ENCODE data around the gene TIGAR.

Gene TIGAR, protein sequence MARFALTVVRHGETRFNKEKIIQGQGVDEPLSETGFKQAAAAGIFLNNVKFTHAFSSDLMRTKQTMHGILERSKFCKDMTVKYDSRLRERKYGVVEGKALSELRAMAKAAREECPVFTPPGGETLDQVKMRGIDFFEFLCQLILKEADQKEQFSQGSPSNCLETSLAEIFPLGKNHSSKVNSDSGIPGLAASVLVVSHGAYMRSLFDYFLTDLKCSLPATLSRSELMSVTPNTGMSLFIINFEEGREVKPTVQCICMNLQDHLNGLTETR

GRCh38 chr12:4320853-4321701, at the start of gene TIGAR:
Gene TIGAR, plus strand, starts transcription at chr12:4321213. Its CDS starts 59 bp downstream, at chr12:4321272.
- DNase-seq = peak; percentile 72 to 86 (median 76)

- DNase-seq = peak; percentile 72 to 81 (median 74)
These were observed 49.1 kb upstream of the TIGAR start for GRCh38 chr12:4271717-4272423.

DNA sequence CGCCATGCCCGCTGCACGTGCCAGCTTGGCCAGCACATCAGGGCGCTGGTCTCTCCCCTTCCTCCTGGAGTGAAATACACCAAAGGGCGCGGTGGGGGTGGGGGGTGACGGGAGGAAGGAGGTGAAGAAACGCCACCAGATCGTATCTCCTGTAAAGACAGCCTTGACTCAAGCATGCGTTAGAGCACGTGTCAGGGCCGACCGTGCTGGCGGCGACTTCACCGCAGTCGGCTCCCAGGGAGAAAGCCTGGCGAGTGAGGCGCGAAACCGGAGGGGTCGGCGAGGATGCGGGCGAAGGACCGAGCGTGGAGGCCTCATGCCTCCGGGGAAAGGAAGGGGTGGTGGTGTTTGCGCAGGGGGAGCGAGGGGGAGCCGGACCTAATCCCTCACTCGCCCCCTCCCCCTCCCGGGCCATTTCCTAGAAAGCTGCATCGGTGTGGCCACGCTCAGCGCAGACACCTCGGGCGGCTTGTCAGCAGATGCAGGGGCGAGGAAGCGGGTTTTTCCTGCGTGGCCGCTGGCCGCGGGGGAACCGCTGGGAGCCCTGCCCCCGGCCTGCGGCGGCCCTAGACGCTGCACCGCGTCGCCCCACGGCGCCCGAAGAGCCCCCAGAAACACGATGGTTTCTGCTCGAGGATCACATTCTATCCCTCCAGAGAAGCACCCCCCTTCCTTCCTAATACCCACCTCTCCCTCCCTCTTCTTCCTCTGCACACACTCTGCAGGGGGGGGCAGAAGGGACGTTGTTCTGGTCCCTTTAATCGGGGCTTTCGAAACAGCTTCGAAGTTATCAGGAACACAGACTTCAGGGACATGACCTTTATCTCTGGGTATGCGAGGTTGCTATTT, 48.4 kb upstream of the TIGAR start:
- DNase-seq = peak in 3 of 4 experiments; percentile 49 to 57 (median 52)

DNA sequence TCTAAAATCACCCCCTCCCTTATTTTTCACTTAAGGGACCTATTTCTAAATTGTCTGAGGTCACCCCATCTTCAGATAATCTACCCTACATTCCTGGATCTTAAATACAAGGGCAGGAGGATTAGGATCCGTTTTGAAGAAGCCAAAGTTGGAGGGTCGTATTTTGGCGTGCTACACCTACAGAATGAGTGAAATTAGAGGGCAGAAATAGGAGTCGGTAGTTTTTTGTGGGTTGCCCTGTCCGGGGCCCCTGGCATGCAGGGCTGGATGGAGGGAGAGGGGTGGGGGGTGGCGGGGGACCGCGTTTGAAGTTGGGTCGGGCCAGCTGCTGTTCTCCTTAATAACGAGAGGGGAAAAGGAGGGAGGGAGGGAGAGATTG, 47.8 kb upstream of the TIGAR start:
- no peak for DNase-seq

DNA sequence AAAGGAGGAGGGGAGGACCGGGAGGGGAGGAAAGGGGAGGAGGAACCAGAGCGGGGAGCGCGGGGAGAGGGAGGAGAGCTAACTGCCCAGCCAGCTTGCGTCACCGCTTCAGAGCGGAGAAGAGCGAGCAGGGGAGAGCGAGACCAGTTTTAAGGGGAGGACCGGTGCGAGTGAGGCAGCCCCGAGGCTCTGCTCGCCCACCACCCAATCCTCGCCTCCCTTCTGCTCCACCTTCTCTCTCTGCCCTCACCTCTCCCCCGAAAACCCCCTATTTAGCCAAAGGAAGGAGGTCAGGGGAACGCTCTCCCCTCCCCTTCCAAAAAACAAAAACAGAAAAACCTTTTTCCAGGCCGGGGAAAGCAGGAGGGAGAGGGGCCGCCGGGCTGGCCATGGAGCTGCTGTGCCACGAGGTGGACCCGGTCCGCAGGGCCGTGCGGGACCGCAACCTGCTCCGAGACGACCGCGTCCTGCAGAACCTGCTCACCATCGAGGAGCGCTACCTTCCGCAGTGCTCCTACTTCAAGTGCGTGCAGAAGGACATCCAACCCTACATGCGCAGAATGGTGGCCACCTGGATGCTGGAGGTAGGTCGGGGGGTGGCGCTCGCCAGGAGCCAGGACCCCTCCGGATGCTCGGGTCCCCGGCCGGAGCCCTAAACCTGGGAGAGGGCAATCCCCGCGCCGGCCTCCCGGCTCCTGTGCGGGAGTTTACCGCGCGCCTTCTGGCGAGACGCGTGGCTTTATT, 47.2 kb upstream of the TIGAR start, which contains the start of gene CCND2:
TSS of gene CCND2 (plus strand) at position 111 of the 744 bp plus-strand sequence. CDS start at position 390, 279 bp downstream.
- DNase-seq = peak; percentile 30 to 62 (median 42)

DNA sequence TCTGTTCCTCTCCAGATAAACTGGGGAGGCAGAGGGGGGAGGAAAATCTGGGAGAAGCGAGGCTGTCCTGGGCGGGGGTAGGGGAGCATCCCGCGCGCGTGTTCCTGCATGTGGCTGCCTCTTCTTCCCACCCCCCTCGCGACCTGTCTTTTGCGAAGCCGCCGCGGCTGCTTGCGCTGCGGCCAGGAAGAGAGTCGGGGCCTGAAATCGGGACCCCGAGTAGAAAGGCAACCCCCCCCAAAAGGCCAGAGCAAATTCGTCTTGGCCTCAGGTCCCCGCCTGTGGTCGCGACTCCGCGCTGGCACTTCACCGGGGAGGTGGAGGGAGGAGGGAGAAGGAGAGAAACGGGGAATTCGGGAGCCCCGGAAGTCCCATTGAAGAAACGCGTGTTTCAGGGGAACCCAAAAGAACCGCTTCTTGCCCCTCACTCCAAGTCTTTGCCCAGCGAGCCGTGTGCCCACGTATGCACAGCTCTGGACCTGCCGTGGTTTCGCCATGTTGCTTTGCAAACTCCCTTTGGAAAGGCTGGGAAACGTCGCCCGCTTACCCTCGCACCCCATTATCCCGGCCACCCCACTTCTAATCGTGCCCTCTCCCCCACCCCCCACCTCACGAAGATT, 46.5 kb upstream of the TIGAR start:
- peak in 1 of 4 experiments; percentile 19 for DNase-seq

GRCh38 chr12:4275016-4275869, 45.8 kb upstream of the TIGAR start:
- DNase-seq = no peak

- no peak for DNase-seq
These were observed 45.1 kb upstream of the TIGAR start for GRCh38 chr12:4275870-4276301.

DNA sequence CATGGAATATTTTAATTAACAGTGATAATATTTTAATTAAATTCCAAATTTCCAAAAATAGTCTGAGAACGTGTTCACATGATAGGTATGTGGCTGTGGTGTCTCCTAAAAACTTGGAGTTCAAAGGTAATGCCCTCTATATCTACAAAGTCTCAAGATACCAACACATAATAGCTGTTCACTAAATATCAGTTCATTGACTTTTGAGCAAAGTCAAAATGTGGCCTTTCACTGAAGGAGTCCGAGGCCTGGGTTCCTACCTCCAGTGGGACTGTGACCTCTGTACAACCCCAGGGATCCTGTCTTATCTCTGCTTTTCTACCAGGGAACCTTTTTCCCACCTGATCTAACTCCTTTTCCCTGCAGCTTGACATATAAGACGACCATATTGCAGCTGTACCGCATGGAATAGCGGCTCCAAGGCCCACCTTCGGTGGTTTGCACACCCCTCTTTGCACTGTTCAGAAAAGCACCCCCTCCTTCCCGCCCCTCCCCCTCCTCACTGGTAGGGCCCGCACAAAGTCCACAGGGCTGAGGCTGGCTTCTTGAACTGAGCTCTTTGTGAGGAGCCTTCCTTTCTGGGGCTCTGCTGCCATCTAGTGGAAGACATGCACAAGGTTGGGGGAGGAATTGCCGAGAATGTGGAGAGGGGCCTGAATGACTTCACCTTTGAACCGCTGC, 44.3 kb upstream of the TIGAR start:
- peak; percentile 44 to 70 (median 55) for DNase-seq

DNA sequence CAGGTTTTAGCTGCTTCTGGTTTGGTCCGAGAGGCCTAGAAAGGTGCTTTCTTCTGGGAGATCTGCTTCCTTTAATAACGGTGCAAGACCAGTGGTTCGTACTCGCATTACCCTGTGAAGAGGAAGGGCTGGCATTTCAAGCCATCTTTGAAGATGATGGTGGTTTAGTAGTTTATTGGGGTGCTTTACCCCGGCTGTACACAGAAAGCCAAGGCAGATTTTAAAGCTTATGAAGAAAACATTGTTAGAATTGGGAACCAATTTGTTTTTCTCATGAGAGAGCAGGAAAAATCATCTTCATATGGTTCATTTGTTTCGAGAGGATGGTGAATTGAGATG, 43.8 kb upstream of the TIGAR start:
- no peak for DNase-seq

GRCh38 chr12:4277857-4278256, 43.2 kb upstream of the TIGAR start:
- DNase-seq = no peak

DNA sequence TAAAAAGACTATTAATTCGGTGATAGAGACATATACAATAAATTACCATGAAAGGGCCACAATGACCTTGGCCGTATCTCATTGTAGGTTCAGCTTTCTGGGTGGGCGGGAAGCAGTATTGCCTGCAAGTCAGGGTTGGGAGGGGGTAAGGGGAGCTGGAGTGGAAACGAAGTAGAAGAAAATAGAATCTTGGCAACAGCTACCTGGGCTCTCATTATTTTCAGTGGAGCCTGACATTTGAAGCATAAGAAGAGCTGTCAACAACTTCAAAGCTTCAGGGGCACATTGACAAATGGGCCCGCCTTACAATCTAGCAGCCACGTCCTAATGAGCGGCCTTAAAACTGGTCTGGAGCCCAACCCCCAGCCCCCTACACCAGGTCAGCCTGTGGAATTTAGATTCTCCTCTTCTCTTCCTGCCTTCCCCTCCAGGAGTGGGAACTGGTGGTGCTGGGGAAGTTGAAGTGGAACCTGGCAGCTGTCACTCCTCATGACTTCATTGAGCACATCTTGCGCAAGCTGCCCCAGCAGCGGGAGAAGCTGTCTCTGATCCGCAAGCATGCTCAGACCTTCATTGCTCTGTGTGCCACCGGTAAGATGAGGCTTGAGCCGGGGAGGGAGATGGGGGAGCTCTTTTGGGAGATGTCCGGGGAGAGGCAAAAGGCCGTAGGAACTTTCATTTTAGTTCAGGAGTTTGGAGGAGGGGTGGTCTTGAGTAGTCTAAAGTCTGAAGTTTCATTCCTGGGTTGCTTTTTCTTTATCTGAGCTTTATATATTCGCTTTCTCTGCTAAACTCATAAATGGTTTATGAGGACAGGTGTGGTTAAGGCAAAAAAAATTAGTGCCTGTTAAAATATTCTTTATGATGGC, 42.5 kb upstream of the TIGAR start:
- DNase-seq = no peak

DNA sequence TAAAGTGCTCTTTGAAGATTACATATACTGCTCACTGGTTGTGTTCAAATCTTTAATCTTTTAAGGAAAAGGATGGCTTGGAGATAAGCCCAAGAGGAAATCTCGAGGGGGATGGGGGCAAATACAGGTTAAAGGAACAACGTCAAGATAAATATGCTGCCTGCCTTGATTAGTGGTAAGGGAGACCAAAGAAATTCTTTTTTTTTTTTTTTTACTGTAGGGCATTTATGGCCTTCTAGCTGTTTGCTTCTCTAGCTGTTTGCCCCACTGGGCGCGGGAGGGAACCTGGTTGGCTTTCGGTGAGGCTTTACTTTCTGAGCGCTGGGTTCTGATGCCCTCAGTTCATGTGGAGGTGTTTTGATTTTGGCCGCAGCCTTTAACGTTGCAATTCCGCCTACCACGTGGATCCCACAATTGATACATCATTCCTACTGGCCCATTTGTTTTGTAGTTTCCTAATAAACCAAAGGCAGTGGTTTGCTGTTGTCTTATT, 41.8 kb upstream of the TIGAR start:
- no peak for DNase-seq

DNA sequence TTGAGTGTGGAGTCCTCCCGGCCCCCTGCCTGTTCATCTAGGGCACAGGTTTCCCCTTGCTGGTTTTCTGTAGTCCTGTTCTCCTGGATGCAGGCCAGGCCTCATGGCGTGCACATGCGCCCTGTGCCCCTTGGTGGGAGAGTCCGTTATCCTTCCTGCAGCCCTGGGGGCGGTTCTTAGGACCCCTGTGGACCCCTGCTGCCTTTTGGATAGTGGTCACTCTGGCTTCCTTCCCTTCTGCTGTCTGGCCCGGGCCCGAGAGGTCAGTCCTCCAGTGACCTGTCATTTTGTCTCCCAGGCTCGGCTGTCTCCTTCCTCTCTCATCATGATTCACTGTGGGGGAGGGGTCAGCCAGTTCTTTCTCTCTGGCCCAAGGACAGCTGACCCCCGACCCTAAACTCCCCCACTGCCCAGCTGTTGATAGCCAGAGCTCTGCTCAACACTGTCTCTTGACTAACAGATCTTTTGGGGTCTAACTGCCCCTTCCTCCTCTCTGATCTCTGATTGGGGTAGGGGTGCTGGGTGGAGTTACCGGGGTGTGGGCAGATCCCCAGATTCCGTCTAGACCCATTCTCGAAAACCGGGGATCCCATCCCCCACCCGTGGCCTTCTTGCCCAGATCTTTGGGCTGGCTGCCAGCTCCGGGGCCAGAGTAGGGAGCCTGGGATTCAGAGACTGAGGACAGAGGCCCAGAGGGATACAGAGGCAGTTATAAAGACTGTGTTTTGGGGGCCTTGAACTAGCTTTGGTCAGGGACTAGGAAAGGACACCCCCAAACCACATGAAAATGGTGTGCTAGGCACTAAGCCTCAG, 40.5 kb upstream of the TIGAR start:
- no peak for DNase-seq

- no peak for DNase-seq
These were observed 39.8 kb upstream of the TIGAR start for GRCh38 chr12:4281173-4281654.

DNA sequence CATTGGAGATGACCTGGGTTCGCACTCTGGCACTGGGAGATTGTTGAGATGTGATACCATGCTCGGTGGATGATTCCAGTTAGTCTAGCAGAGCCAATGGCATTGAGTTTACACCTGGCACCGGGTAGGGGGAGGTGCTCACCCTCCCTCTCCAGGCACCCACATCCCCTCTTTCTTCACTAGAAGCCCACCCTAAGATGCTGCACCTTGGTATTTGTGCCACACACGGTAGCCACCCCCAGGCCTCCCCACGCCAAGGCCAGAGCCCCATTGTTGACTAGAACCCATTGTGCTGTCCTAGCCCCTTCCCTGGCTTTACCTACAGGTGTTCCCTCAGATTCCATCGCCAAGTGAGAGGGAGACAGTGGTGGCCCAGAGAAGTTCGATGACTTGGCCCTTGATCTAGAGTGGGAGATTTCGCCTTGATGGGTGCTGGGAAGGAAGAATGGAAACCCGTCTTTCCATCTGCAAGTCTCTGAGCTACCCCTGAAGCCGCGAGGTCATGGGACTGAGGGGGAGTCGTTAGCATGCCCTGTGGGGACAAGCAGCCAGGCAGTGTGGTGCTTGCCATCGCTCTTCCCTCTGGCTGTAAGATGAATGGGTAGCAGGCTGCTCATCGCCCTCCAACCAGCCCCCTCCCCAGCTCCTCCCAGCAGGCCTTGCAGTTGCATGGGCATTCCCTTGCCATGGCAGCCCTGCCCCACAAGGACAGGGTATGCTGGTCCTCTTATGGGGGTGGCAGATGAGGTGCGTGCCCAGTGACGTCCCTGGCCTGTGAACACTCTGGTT, 38.7 kb upstream of the TIGAR start:
- no peak for DNase-seq

Data from activated naive CD4-positive, alpha-beta T cell (primary cell).